Measurements from ENCODE around the gene PTPA. TPM values are rescaled to one million over a fixed set of nuclear protein-coding genes. Genes with fewer than 3 reads are reported as not detected.
"Not testable (repeated sequence)": the region's sequence is repeated elsewhere in the genome, so short reads cannot be mapped to it uniquely, and the experiment has no call there.

Gene PTPA
- total RNA-seq, 2 donors from 2014 or later: 93.1 to 109 TPM

GRCh38 chr9:129102095-129102525 lies 9.1 kb upstream of the PTPA start:
- no peaks in the 10 kb centered on the region for H3K9me3 Mint-ChIP-seq
- no peak for DNase-seq (ENCODE audit: low spot score in 2 of 2)
- no peak for ATAC-seq
- no peaks in the 10 kb centered on the region for H3K36me3 Mint-ChIP-seq
- peak overlapping the region in 1 of 2 donors; percentile 53 for H3K27ac Mint-ChIP-seq

GRCh38 chr9:129102791-129103594 lies 8.2 kb upstream of the PTPA start:
- DNase-seq (ENCODE audit: low spot score in 2 of 2) (no peak), ATAC-seq (peak in 1 of 2 donors; percentile 66)
- no peaks in the 10 kb centered on the region for H3K9me3 Mint-ChIP-seq
- H3K36me3 Mint-ChIP-seq: no peaks in the 10 kb centered on the region
- peak overlapping the region; percentile 53 to 55 for H3K27ac Mint-ChIP-seq

GRCh38 chr9:129103595-129103965 lies 7.6 kb upstream of the PTPA start:
- ATAC-seq: no peak
- H3K36me3 Mint-ChIP-seq: no peaks in the 10 kb centered on the region
- H3K27ac Mint-ChIP-seq: no peak overlapping the region
- DNase-seq (ENCODE audit: low spot score in 2 of 2): no peak
- no peaks in the 10 kb centered on the region for H3K9me3 Mint-ChIP-seq

GRCh38 chr9:129104051-129104450 lies 7.2 kb upstream of the PTPA start:
- Mint-ChIP-seq H3K27ac (no peak overlapping the region), H3K9me3 (no peaks in the 10 kb centered on the region), H3K36me3 (no peaks in the 10 kb centered on the region)
- ATAC-seq: no peak
- DNase-seq (ENCODE audit: low spot score in 2 of 2): no peak

GRCh38 chr9:129105857-129106694 lies 5.1 kb upstream of the PTPA start:
- DNase-seq (ENCODE audit: low spot score in 2 of 2): no peak
- no peak for ATAC-seq
- Mint-ChIP-seq H3K36me3 (no peaks in the 10 kb centered on the region), H3K9me3 (no peaks in the 10 kb centered on the region), H3K27ac (no peak overlapping the region)

GRCh38 chr9:129107651-129108050 lies 3.6 kb upstream of the PTPA start:
- H3K27ac Mint-ChIP-seq: peak overlapping the region in 1 of 2 donors; percentile 77
- no peak for ATAC-seq
- DNase-seq (ENCODE audit: low spot score in 2 of 2): no peak
- no peaks in the 10 kb centered on the region for H3K9me3 Mint-ChIP-seq
- peaks cover 0 to 9% of the 10 kb centered on the region in 2 donors for H3K36me3 Mint-ChIP-seq

GRCh38 chr9:129108083-129108804 lies 3.0 kb upstream of the PTPA start:
- H3K9me3 Mint-ChIP-seq: no peaks in the 10 kb centered on the region
- no peak for DNase-seq (ENCODE audit: low spot score in 2 of 2)
- peaks cover 0 to 9% of the 10 kb centered on the region in 2 donors for H3K36me3 Mint-ChIP-seq
- ATAC-seq: no peak
- no peak overlapping the region for H3K27ac Mint-ChIP-seq

- ATAC-seq (no peak), DNase-seq (ENCODE audit: low spot score in 2 of 2) (no peak)
- no peaks in the 10 kb centered on the region for H3K9me3 Mint-ChIP-seq
- peaks cover 0 to 9% of the 10 kb centered on the region in 2 donors for H3K36me3 Mint-ChIP-seq
- H3K27ac Mint-ChIP-seq: peak overlapping the region in 1 of 2 donors; percentile 69
These were observed 2.2 kb upstream of the PTPA start for GRCh38 chr9:129108805-129109536.

- Mint-ChIP-seq H3K9me3 (no peaks in the 10 kb centered on the region), H3K36me3 (peaks cover 0 to 9% of the 10 kb centered on the region in 2 donors), H3K27ac (peak overlapping the region in 1 of 2 donors; percentile 69)
- ATAC-seq (no peak), DNase-seq (ENCODE audit: low spot score in 2 of 2) (peak in 1 of 2 donors; percentile 39)
These were observed 1.7 kb upstream of the PTPA start for GRCh38 chr9:129109537-129109903.

GRCh38 chr9:129109952-129110739 lies 1.1 kb upstream of the PTPA start:
- Mint-ChIP-seq H3K27ac (peak overlapping the region in 1 of 2 donors; percentile 94), H3K9me3 (no peaks in the 10 kb centered on the region), H3K36me3 (peaks cover 0 to 9% of the 10 kb centered on the region in 2 donors)
- no peak for DNase-seq (ENCODE audit: low spot score in 2 of 2)
- no peak for ATAC-seq

- H3K27ac Mint-ChIP-seq: peak overlapping the region; percentile 90 to 94
- DNase-seq (ENCODE audit: low spot score in 2 of 2) (peak in 1 of 2 donors; percentile 38), ATAC-seq (no peak)
- H3K36me3 Mint-ChIP-seq: peaks cover 0 to 9% of the 10 kb centered on the region in 2 donors
- H3K9me3 Mint-ChIP-seq: no peaks in the 10 kb centered on the region
These were observed 425 bp downstream of the PTPA start for GRCh38 chr9:129111528-129112151.

GRCh38 chr9:129112526-129112925 lies 1.3 kb downstream of the PTPA start:
- H3K27ac Mint-ChIP-seq: peak overlapping the region in 1 of 2 donors; percentile 94
- not testable (repeated sequence) for ATAC-seq; H3K36me3 Mint-ChIP-seq; DNase-seq (ENCODE audit: low spot score in 2 of 2); H3K9me3 Mint-ChIP-seq

- no peak overlapping the region for H3K27ac Mint-ChIP-seq
- peaks cover 0 to 9% of the 10 kb centered on the region in 2 donors for H3K36me3 Mint-ChIP-seq
- no peaks in the 10 kb centered on the region for H3K9me3 Mint-ChIP-seq
- ATAC-seq: no peak
- no peak for DNase-seq (ENCODE audit: low spot score in 2 of 2)
These were observed 2.6 kb downstream of the PTPA start for GRCh38 chr9:129113645-129114304.

- Mint-ChIP-seq H3K9me3 (no peaks in the 10 kb centered on the region), H3K36me3 (peaks cover 0 to 11% of the 10 kb centered on the region in 2 donors), H3K27ac (peak overlapping the region in 1 of 2 donors; percentile 29)
- DNase-seq (ENCODE audit: low spot score in 2 of 2) (no peak), ATAC-seq (no peak)
These were observed 7.6 kb downstream of the PTPA start for GRCh38 chr9:129118799-129119198.

GRCh38 chr9:129121483-129121882 lies 10.3 kb downstream of the PTPA start:
- Mint-ChIP-seq H3K27ac (peak overlapping the region in 1 of 2 donors; percentile 83), H3K36me3 (peaks cover 0 to 11% of the 10 kb centered on the region in 2 donors), H3K9me3 (no peaks in the 10 kb centered on the region)
- ATAC-seq (no peak), DNase-seq (ENCODE audit: low spot score in 2 of 2) (no peak)
